Measurements from ENCODE around the gene LGALS3. TPM values are rescaled to one million over a fixed set of nuclear protein-coding genes. Genes with fewer than 3 reads are reported as not detected.
A peak's percentile ranks its signal among the peaks of the same experiment; 100 is the strongest.

LGALS3 gene
- total RNA-seq, 1 donor: 368 TPM

- peak; percentile 96 for DNase-seq (ENCODE audit: insufficient read length, low spot score, missing footprints)
- TF ChIP-seq CTCF (IDR thresholded peaks at IDR 0.05; ENCODE audit: extremely low read depth, low read depth, low read length): no peak
- no peaks in the 10 kb centered on the region for H3K79me2 ChIP-seq (ENCODE audit: insufficient read depth, low read length)
Measured at GRCh38 chr14:55107766-55108554, 21.1 kb upstream of the LGALS3 start.

GRCh38 chr14:55109836-55110235 is 19.2 kb upstream of the LGALS3 start:
- Histone ChIP-seq H3K4me2 (ENCODE audit: insufficient read depth, low read length) (no peak overlapping the region), H3K4me3 (ENCODE audit: insufficient read depth, low read length) (no peak overlapping the region), H3K4me1 (ENCODE audit: insufficient read depth, low read length) (peaks cover 17% of the 10 kb centered on the region), H3K9me3 (ENCODE audit: low read depth, low read length) (no peaks in the 10 kb centered on the region), H3K36me3 (ENCODE audit: insufficient read depth, low read length) (no peaks in the 10 kb centered on the region), H3K27ac (ENCODE audit: low read depth, low read length) (no peak overlapping the region), H2AFZ (ENCODE audit: low read length) (no peak overlapping the region), H3K27me3 (ENCODE audit: insufficient read depth, low read length) (no peaks in the 10 kb centered on the region), H3K79me2 (ENCODE audit: insufficient read depth, low read length) (no peaks in the 10 kb centered on the region), H4K20me1 (ENCODE audit: insufficient read depth, low read length) (no peaks in the 10 kb centered on the region)
- DNase-seq (ENCODE audit: insufficient read length, low spot score, missing footprints): no peak
- TF ChIP-seq CTCF (IDR thresholded peaks at IDR 0.05; ENCODE audit: extremely low read depth, low read depth, low read length): no peak

More at GRCh38 chr14:55107766-55108554, 21.1 kb upstream of the LGALS3 start:
- H3K27me3 ChIP-seq (ENCODE audit: insufficient read depth, low read length): no peaks in the 10 kb centered on the region
- peak overlapping the region; percentile 85 for H3K4me2 ChIP-seq (ENCODE audit: insufficient read depth, low read length)
- no peaks in the 10 kb centered on the region for H3K36me3 ChIP-seq (ENCODE audit: insufficient read depth, low read length)
- peak overlapping the region; percentile 89 for H2AFZ ChIP-seq (ENCODE audit: low read length)
- no peaks in the 10 kb centered on the region for H3K9me3 ChIP-seq (ENCODE audit: low read depth, low read length)
- H3K4me1 ChIP-seq (ENCODE audit: insufficient read depth, low read length): peaks cover 29% of the 10 kb centered on the region
- no peaks in the 10 kb centered on the region for H4K20me1 ChIP-seq (ENCODE audit: insufficient read depth, low read length)
- H3K4me3 ChIP-seq (ENCODE audit: insufficient read depth, low read length): peak overlapping the region; percentile 55
- H3K27ac ChIP-seq (ENCODE audit: low read depth, low read length): peak overlapping the region; percentile 100

GRCh38 chr14:55111122-55111708 is 17.8 kb upstream of the LGALS3 start:
- H3K27ac ChIP-seq (ENCODE audit: low read depth, low read length): no peak overlapping the region
- no peak for TF ChIP-seq CTCF (IDR thresholded peaks at IDR 0.05; ENCODE audit: extremely low read depth, low read depth, low read length)
- DNase-seq (ENCODE audit: insufficient read length, low spot score, missing footprints): no peak
- peaks cover 17% of the 10 kb centered on the region for H3K4me1 ChIP-seq (ENCODE audit: insufficient read depth, low read length)
- no peaks in the 10 kb centered on the region for H3K27me3 ChIP-seq (ENCODE audit: insufficient read depth, low read length)
- no peaks in the 10 kb centered on the region for H4K20me1 ChIP-seq (ENCODE audit: insufficient read depth, low read length)
- no peak overlapping the region for H3K4me2 ChIP-seq (ENCODE audit: insufficient read depth, low read length)
- no peak overlapping the region for H3K4me3 ChIP-seq (ENCODE audit: insufficient read depth, low read length)
- no peaks in the 10 kb centered on the region for H3K36me3 ChIP-seq (ENCODE audit: insufficient read depth, low read length)
- no peaks in the 10 kb centered on the region for H3K9me3 ChIP-seq (ENCODE audit: low read depth, low read length)
- H3K79me2 ChIP-seq (ENCODE audit: insufficient read depth, low read length): no peaks in the 10 kb centered on the region
- no peak overlapping the region for H2AFZ ChIP-seq (ENCODE audit: low read length)

- Histone ChIP-seq H2AFZ (ENCODE audit: low read length) (no peak overlapping the region), H3K4me1 (ENCODE audit: insufficient read depth, low read length) (peaks cover 6% of the 10 kb centered on the region), H3K4me2 (ENCODE audit: insufficient read depth, low read length) (no peak overlapping the region), H4K20me1 (ENCODE audit: insufficient read depth, low read length) (no peaks in the 10 kb centered on the region), H3K36me3 (ENCODE audit: insufficient read depth, low read length) (no peaks in the 10 kb centered on the region), H3K79me2 (ENCODE audit: insufficient read depth, low read length) (no peaks in the 10 kb centered on the region), H3K9me3 (ENCODE audit: low read depth, low read length) (no peaks in the 10 kb centered on the region), H3K27ac (ENCODE audit: low read depth, low read length) (no peak overlapping the region), H3K4me3 (ENCODE audit: insufficient read depth, low read length) (no peak overlapping the region), H3K27me3 (ENCODE audit: insufficient read depth, low read length) (no peaks in the 10 kb centered on the region)
- DNase-seq (ENCODE audit: insufficient read length, low spot score, missing footprints): no peak
- no peak for TF ChIP-seq CTCF (IDR thresholded peaks at IDR 0.05; ENCODE audit: extremely low read depth, low read depth, low read length)
Measured at GRCh38 chr14:55114720-55115119, 14.3 kb upstream of the LGALS3 start.
